AG09319 (cell line): Measurements from ENCODE around the gene RAC3.

Experiments used
- DNase-seq: peaks from one replicate; pipeline ENCODE4 v3.0.0-alpha.2; 2010; ENCODE audit warnings: low read depth; ENCODE audit errors: extremely low read depth
- CTCF ChIP-seq: IDR thresholded peaks from 2 replicates; pipeline ENCODE4 v1.5.1; 2011; ENCODE audit warnings: low read depth, mild to moderate bottlenecking, inconsistent platforms, low read length, moderate library complexity

RAC3 gene

GRCh38 chr17:82062076-82062983, 30.9 kb downstream of the RAC3 start:
- TF ChIP-seq CTCF = no peak
- no peak for DNase-seq

DNA sequence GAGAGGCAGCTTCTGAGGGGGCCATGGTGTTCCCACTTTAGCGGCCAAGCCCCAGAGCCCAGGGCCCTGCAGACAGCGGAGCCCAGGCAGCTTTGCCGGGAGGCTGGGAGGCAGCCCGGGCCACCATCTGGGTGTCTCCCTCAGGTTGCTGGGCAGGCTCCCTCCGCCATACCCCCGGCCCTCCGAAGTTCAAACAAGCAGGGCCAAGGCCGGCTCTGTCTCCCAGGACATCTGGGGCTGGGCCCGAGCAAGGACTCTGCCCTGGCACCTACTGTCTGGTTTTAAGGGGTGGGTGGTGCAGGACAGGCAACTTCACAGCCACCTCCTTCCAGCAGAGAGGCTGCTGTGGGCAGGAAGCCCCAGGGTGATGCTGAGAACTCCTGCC, 31.5 kb downstream of the RAC3 start:
- TF ChIP-seq CTCF = no peak

DNA sequence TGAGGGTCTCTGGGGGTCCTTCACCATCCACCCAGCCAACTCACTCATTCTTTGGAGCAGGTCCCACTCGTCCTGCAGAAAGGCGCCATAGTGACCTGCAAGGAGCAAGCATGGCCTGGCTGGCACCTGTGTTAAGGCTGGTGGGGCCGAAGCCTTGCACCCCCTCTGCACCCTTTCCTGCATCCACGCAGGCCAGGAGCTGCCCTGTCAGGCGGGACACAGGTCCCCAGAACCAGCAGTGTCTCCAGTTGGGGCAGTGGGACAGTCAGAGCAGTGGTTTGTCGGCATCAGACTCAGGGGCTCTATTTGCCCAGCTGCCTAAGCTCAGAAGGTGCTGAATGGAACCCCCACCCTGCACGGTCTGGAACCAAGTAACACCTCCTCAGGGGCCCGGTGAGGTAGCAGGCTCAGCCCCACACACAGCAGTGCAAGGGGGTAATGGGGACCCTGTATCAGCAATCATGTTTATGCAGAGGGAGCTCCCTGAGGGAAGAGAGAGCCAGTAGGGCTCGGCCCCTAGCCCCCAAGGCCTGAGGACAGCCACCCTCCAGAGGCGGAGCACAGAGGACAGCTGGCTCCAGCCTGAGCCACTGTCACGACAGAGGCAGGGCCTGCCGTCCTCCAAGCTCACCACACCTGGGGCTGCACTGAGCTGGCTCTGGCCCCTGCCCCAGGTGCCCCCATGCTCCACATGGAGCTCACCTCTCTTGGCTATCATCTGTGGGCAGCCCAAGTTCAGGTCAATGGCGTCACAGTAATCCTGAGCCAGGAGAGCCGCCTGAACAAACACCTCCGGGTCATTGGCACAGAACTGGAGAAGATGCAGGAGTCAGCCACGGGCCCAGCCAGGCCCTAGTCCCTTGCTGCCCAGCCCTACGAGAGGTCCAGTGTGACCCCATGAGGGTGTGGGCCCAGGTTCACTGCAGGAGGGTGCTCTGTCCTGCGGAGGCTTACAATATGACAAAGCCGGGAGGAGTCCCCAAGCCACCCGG, 32.2 kb downstream of the RAC3 start:
- DNase-seq = no peak
- no peak for TF ChIP-seq CTCF

More for the DNA sequence above, 31.5 kb downstream of the RAC3 start:
- no peak for DNase-seq

GRCh38 chr17:82064433-82065192, 33.1 kb downstream of the RAC3 start:
- no peak for TF ChIP-seq CTCF
- no peak for DNase-seq

DNA sequence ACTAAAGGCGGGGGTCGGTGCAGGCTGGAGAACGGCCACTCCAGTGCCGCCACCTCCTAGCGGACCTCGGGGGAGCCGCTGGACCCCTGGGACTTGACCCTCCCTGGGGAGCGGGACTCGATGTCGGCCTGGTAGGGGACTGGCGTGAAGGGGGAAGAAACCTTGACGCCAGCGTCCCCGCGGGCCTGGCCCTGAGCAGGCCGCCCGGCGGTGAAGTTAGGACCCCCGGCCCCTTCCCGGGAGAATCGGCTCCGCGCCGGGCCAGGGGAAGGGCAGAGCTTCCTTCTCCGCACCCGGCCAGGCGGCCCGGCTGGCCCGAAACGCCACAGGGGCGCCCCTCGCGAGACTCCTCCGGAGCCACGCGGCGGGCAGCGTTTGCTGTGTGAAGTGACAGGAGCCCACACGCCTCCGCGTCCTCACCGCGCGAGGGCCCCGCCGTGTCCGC, 33.7 kb downstream of the RAC3 start:
- TF ChIP-seq CTCF = no peak
- no peak for DNase-seq

GRCh38 chr17:82065638-82066303, 34.3 kb downstream of the RAC3 start, which contains the start of gene DUS1L:
DUS1L (minus strand) TSS chr17:82065804; CDS start chr17:82065059, 745 bp downstream.
- peak; percentile 16 for DNase-seq
- no peak for TF ChIP-seq CTCF
